Measurements from ENCODE around the gene CDH16. TPM values are rescaled to one million over a fixed set of nuclear protein-coding genes. Genes with fewer than 3 reads are reported as not detected.
A peak's percentile ranks its signal among the peaks of the same experiment; 100 is the strongest.
"Not testable (repeated sequence)": the region's sequence is repeated elsewhere in the genome, so short reads cannot be mapped to it uniquely, and the experiment has no call there.

CDH16 gene
- total RNA-seq, 1 donor from 2014 or later = not detected

GRCh38 chr16:66947302-66948065 is 28.8 kb upstream of the CDH16 start:
- peak; percentile 54 for DNase-seq

DNA sequence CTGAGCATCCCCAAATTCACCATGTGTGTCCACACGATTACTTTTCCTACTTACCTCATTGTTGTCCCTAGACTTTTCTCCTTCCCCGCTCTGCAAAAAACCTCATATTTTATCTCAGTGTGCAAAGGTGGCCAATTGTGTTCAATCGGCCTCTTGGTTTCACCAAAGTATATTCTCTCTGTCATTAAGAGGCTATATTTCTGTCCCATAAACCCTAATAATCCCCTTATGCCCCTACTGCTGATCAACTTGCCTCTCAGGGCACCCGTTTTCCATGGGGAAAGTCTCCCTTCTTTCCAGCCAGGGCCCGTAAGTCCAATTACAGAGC is 28.3 kb upstream of the CDH16 start:
- no peak for DNase-seq

GRCh38 chr16:66946541-66946940 is 27.9 kb upstream of the CDH16 start:
- DNase-seq = no peak

DNA sequence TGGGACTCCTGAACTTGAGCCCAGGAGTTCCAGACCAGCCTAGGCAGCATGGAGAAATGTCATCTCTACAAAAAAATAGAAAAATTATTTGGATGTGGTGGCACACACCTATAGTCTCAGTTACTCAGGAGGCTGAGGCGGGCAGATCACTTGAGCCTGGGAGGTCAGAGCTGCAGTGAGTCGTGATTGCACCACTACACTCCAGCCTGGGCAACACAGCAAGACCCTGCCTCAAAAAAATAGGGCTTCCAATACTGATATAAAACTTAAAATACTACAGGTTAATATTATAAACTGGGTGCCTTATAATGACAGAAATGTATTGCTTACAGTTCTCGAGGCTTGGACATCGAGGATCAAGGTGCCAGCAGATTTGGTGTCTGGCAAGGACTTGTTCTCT is 27.3 kb upstream of the CDH16 start:
- DNase-seq = no peak

DNA sequence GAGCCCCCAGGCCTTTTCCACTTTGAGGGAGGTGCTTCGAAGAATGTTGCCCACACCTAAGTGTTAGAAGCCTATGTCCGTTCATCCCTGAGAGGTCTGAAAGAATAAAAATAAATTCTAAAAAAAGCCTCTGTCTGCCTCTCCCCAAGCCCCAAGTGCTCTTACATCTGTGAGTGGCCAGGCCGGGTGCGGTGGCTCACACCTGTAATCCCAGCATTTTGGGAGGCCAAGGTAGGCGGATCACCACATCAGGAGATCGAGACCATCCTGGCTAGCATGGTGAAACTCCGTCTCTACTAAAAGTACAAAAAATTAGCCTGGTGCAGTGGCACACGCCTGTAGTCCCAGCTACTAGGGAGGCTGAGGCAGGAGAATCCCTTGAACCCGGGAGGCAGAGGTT is 26.3 kb upstream of the CDH16 start:
- not testable (repeated sequence) for DNase-seq

DNA sequence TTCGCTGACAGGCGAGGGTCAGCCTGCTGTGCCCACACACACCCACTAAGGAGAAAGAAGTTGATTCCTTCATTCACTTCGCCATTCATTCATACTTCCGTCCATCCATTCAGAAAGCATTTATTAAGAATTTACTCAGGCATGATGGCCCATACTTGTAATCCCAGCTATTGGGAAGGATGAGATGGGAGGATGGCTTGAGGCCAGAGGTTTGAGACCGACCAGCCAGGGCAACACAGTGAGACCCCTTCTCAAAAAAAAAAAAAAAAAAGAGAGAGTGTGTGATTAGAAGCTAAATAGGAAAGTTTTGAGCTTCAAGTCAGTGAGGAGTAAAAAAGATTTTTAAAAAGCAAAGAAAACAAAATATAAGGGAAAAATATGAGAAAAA is 25.4 kb upstream of the CDH16 start:
- no peak for DNase-seq

- DNase-seq = no peak
These were observed 24.9 kb upstream of the CDH16 start for GRCh38 chr16:66943426-66944053.

- DNase-seq = no peak
These were observed 24.3 kb upstream of the CDH16 start for GRCh38 chr16:66942981-66943380.

- no peak for DNase-seq
These were observed 21.6 kb upstream of the CDH16 start for GRCh38 chr16:66940236-66940635.

- no peak for DNase-seq
These were observed 20.7 kb upstream of the CDH16 start for GRCh38 chr16:66939366-66939765.

DNA sequence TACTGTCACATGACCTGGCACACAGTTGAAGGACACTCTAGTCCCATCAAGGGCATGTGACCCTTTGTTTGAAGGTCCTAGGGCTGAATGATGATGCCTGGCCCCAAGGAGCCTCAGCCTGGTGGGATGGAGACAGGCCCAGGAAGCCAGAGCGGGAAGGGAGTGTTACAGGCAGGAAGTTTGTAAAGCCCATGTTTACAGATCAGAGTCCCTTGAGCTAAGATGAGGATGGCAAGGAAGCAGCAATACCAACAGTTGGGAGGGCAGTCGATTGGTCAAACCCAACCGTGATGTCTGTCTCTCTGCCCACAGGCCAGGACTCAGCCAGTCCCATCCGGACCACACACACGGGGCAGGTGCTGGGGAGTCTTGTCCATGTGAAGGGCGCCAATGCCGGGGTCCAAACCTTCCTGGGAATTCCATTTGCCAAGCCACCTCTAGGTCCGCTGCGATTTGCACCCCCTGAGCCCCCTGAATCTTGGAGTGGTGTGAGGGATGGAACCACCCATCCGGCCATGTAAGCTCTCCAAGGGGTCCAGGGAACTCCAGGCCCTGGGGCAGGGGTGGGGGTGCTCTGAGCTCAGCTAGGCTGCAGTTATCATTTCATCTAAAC is 19.1 kb upstream of the CDH16 start:
- DNase-seq = no peak

DNA sequence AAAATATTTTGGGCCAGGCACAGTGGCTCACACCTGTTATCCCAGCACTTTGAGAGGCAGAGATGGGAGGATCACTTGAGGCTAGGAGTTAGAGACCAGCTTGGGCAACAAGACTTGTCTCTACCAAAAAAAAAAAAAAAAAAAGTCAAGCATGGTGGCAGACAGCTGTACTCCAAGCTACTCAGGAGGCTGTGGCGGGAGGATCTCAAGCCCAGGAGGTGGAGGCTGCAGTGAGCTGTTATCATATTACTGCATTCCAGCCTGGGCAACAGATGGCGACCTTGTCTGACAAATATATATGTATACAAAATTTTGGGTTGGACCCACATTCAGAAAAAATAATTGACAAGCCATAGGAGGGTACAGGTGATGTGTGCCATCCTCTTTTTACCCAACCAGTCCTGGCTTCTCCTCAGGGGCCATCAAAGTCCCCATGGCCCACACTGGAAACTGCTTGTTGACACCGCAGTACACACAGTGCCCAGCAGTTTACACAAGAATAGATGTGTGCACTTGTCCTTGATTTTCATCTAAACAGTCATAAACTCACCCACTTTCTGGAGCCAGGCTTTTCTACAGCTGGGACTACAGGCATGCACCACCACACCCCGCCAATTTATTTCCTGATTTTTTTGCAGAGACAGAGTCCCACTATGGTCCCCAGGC is 18.3 kb upstream of the CDH16 start:
- DNase-seq = no peak

DNA sequence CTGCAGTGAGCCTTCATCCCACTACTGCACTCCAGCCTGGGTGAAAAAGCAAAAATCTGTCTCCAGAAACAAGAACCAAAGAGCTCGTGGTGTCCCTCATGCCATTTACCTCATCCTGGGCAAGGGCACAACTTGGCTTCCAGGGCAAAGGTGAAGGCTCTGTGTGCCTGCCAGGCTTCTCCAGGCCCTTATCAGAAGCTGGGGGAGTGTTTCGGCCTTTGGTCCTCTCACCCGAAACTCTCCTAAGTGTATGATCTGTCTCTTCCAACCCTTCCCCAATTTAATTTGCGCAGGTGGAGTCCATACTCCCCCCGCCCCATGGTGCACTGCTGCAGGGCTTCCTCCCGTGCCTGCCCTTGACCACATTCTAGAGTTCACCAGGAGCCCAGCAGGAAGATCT is 17.8 kb upstream of the CDH16 start:
- DNase-seq = no peak

DNA sequence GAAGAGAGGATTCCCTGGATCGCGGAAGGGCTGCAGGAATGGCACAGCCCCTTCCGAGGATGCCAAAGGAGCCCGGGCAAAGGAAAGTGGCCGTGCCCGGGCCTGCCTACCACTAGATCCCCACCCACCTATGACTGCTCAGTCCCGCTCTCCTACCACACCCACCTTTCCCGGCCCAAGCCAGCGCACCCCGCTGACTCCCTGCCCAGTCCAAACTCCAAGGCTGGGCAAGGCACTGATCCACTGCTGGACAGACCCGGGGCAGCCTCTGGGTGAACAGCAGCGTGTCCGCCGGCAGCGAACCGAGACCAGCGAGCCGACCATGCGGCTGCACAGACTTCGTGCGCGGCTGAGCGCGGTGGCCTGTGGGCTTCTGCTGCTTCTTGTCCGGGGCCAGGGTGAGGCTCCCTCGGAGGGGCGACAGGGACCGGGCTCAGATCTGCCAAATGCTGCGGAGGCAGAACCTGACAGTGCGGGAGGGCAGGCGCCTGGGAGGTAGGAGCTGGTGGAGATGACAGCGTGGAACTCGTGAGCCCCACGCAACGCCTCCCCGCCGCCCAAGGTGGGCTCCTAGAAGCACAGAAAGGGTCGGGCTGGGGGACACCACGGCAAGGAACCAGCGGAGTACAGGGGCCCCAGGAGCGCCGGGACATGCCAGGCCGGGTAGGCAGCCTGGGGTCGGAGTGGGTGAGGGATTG is 16.8 kb upstream of the CDH16 start, which contains the start of gene CES2:
CES2 (plus strand) TSS at position 203 of the 698 bp plus-strand sequence; CDS start at position 323, 120 bp downstream.
- DNase-seq = no peak

GRCh38 chr16:66934839-66935313 is 16.2 kb upstream of the CDH16 start:
- DNase-seq = not testable (repeated sequence)

DNA sequence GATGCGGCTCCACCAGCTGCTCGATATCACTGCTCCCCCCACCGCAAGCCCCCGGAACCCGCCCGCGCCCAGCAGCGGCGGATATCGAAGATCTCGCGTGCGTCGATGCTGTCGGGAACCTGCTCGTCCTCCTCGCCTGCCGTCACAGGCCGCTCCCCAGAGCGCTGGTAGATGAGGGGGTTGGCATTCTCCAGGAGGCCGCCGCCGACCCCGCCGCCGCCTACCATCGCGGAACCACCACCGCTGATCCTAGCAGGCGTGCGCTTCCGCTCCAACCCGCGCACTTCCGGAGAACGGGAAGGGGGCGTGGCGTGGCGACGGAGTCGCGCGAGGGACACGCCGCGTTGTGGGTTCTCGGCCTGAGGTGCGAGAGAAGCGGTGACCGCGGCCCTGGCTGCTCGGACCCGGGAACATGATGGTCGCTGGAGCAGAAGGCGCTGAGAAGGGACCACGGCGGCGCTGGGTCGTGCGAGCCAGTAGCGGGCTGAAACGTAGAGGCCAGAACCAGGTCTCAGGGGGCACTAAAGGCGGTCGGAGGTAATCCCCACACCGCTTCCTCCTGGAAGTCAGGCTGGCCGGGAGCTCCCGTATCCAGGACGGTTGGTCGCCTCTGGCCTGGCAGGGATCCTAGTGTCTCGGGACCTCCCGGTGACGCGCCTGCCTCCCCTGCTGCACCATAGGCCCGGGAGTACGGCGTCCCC is 15.6 kb upstream of the CDH16 start, which contains the start of gene CIAO2B:
CIAO2B (minus strand) TSS at position 265 of the 701 bp plus-strand sequence; CDS start at position 227, 38 bp downstream.
- peak; percentile 76 for DNase-seq

DNA sequence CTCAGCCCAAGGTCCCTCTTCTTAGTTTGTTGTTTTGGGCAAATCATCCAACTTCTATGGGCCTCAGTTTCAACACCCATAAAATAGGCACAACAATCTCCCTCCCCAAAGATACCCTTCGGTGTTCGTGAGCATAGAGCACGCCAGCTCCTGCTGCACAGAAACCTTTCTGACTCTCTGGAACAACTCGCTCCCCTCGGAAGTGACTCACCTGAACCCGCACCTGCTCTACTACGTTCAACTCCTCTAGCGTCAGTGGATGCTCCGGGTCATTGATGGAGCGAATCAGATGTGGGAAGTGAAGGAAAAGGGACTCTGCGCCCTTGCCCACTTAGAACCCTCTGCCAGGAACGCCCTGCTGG is 15.1 kb upstream of the CDH16 start:
- DNase-seq = no peak

DNA sequence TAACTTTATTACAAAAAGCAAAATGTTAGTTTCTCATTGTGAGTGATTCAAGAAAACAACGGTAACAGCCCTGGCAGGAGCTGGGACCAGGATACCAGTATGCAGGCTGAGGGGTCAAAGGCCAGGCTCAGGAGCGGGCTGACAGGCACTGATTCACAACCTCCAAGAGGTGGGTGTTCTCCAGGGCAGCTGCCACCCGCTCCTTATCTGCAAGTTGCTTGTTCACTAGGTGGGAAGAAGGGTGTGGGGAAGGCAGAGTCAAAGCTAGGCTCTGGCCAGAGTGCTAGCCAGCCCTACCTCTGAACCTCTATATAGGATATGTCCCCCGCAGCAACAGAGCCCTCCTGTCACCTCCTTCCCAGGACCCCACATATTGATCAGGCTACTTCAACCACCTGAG is 13.4 kb upstream of the CDH16 start:
- DNase-seq = no peak

GRCh38 chr16:66931665-66932064 is 13.0 kb upstream of the CDH16 start:
- no peak for DNase-seq

- no peak for DNase-seq
These were observed 11.5 kb upstream of the CDH16 start for GRCh38 chr16:66930189-66930588.

DNA sequence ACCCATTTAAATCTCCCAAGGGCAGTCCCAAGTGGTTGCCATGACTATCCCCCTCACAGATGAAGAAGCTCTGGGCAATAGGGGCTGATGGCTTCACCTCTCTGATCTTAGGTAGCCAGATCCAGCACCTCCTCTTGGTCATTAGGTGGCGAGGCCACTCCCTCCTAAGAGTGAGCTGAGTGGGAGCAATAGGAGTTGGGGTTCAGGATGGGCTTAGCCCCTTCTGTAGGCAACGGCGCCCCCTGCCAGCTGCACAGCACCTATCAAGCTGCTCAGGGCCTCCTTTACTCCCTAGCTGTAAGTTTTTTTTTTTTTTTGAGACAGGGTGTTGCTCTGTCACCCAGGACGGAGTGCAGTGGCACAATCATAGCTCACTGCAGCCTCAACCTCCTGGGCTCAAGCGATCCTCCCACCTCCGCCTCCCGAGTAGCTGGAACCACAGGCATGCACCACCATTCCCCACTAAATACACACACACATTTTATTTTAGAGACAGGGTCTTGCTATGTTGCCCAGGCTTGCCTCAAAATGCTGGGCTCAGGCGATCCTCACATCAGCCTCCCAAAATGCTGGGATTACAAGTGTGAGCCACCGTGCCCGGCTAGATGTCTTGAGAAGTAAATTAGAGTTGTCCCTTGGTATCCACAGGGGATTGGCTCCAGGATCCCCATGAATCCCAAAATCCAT is 10.2 kb upstream of the CDH16 start:
- no peak for DNase-seq

All from occipital lobe (tissue), 2 donors.